ENCODE results near the gene HIF1A. TPM values are rescaled to one million over a fixed set of nuclear protein-coding genes. Genes with fewer than 3 reads are reported as not detected.

The HIF1A gene
- total and polyA plus RNA-seq, 10 donors: 34.6 to 312 (median 191) TPM

DNA sequence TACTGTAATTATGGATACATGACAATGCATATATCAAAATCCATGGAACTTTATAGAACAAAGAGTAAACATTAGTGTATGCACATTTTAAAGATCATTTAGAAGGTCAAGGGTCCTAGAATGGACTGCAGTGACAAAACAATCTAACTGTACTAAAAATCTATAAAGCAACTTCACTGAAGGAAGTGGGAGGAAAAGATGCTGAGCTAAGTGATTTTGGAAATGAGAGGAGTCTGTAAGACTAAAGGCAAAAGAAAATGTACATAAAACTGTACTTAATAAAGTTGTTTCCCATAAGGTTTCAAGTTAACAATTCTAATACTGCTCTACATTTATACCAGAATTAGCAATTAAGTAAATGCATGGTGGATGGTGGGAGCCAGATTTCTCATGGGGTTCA, 46.9 kb upstream of the HIF1A start:
- Histone ChIP-seq H3K9me3 (no peaks in the 10 kb centered on the region), H3K36me3 (no peaks in the 10 kb centered on the region), H3K27me3 (replicated peaks in 1 of 7) (no peaks in the 10 kb centered on the region), H3K27ac (no peak overlapping the region), H3K4me3 (no peak overlapping the region), H3K4me1 (peaks cover 0 to 37% (median 22%) of the 10 kb centered on the region in 6 donors)
- DNase-seq: no peak
- TF ChIP-seq POLR2A (IDR thresholded peaks at IDR 0.05): no peak
- TF ChIP-seq, protein P1, sequence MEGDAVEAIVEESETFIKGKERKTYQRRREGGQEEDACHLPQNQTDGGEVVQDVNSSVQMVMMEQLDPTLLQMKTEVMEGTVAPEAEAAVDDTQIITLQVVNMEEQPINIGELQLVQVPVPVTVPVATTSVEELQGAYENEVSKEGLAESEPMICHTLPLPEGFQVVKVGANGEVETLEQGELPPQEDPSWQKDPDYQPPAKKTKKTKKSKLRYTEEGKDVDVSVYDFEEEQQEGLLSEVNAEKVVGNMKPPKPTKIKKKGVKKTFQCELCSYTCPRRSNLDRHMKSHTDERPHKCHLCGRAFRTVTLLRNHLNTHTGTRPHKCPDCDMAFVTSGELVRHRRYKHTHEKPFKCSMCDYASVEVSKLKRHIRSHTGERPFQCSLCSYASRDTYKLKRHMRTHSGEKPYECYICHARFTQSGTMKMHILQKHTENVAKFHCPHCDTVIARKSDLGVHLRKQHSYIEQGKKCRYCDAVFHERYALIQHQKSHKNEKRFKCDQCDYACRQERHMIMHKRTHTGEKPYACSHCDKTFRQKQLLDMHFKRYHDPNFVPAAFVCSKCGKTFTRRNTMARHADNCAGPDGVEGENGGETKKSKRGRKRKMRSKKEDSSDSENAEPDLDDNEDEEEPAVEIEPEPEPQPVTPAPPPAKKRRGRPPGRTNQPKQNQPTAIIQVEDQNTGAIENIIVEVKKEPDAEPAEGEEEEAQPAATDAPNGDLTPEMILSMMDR (IDR thresholded peaks at IDR 0.05 in 8 of 11, conservative IDR thresholded peaks at IDR 0.05 in 3 of 11): no peak
- intact Hi-C loops (cut with DNase I; ENCODE audit: low total_unique reads): no loop called here

DNA sequence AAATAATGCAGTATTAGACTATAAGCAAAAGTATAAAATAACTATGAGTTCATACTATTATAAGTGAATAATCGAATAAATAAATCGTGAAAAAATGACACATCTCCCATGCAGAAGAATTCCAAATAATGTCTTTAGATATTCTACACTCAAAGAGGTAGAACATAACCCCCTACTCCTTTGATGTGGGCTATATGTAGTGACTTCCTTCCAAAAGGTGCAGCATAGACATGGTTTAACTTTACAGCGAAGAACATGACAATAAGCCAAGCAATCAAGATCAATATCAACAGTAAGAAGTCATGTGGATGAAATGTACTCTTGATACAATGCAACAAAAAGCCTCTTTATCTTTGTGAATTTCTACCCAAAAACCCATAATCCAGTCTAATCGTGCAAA, 46.0 kb upstream of the HIF1A start:
- WGBS, 5 donors: 90 to 93% (median 90%) methylated on average over 4 of the region's 4 CpGs
- Histone ChIP-seq H3K4me3 (no peak overlapping the region), H3K4me1 (peaks cover 6 to 37% (median 21%) of the 10 kb centered on the region in 6 donors), H3K27me3 (replicated peaks in 1 of 7) (no peaks in the 10 kb centered on the region), H3K9me3 (no peaks in the 10 kb centered on the region), H3K36me3 (no peaks in the 10 kb centered on the region), H3K27ac (no peak overlapping the region)
- intact Hi-C loops (cut with DNase I; ENCODE audit: low total_unique reads): no loop called here
- TF ChIP-seq, protein P1 (IDR thresholded peaks at IDR 0.05 in 8 of 11, conservative IDR thresholded peaks at IDR 0.05 in 3 of 11): no peak
- no peak for TF ChIP-seq POLR2AphosphoS5 (IDR thresholded peaks at IDR 0.05)
- TF ChIP-seq POLR2A (IDR thresholded peaks at IDR 0.05): no peak
- DNase-seq: no peak

DNA sequence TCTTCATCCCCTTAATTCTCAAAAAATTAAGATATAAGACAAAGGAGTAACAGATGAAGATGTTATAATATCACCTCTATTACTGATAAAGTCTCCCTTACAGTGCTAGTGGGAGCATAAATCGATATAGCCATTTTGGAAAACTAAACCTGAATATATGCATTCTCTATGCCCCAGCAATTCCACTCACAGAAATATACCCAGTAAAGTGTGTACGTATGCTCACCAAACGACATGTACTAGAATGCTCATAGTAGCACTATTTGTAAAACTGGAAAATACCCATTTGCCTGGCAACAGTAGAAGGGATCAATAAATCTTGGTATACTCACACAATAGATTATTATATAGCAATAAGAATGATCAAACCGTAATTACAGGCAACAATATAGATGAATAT, 44.0 kb upstream of the HIF1A start:
- Histone ChIP-seq H3K4me1 (peaks cover 6 to 38% (median 17%) of the 10 kb centered on the region in 6 donors), H3K27me3 (replicated peaks in 1 of 7) (no peaks in the 10 kb centered on the region), H3K4me3 (no peak overlapping the region), H3K27ac (no peak overlapping the region), H3K36me3 (no peaks in the 10 kb centered on the region), H3K9me3 (no peaks in the 10 kb centered on the region)
- intact Hi-C loops (cut with DNase I; ENCODE audit: low total_unique reads): no loop called here
- no peak for DNase-seq
- 89 to 96% (median 95%) methylated on average over 4 of the region's 4 CpGs for WGBS, 5 donors
- TF ChIP-seq POLR2AphosphoS5 (IDR thresholded peaks at IDR 0.05): no peak
- TF ChIP-seq POLR2A (IDR thresholded peaks at IDR 0.05): no peak
- TF ChIP-seq, protein P1 (IDR thresholded peaks at IDR 0.05 in 8 of 11, conservative IDR thresholded peaks at IDR 0.05 in 3 of 11): no peak

DNA sequence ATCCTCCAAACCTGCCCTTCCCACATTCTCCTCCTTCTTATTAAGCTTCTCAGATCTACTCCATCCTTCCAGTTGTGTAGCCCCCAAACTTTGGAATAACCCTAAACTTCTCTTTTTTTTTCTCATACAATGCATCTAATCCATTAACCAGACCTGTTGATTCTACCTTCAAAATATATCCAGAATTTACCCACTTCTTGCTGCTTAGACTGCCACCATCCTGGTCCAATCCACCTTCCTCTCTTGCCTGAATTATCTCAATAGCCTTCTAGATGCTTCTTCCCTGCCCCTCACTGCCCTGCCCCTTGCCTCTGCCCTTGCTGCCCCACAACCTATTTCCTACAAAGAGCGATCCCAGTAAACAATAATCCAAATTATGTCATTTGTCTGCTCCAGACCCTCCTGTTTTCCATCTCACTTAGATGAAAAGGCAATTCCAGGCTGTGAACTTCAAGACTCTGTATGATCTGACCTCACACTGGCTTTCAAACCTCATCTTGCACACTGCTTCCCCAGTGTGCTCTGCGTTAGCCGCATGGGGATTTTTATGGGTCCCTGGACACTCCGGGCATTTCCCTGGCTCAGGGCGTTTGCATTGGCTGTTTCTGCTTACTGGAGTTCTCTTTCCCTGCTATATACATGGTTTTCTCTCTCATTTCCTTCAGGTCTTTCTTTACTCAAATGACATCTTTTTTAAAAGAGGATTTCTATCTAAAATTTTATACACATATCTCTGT, 42.6 kb upstream of the HIF1A start:
- TF ChIP-seq POLR2A (IDR thresholded peaks at IDR 0.05): no peak
- TF ChIP-seq, protein P1 (IDR thresholded peaks at IDR 0.05 in 8 of 11, conservative IDR thresholded peaks at IDR 0.05 in 3 of 11): no peak
- no peak for TF ChIP-seq POLR2AphosphoS5 (IDR thresholded peaks at IDR 0.05)
- no peaks in the 10 kb centered on the region for H3K27me3 ChIP-seq (replicated peaks in 1 of 7)
- no peaks in the 10 kb centered on the region for H3K9me3 ChIP-seq
- intact Hi-C loops (cut with DNase I; ENCODE audit: low total_unique reads): no loop called here
- WGBS, 5 donors: 72 to 83% (median 74%) methylated on average over 5 of the region's 5 CpGs
- H3K4me3 ChIP-seq: no peak overlapping the region
- no peaks in the 10 kb centered on the region for H3K36me3 ChIP-seq
- H3K27ac ChIP-seq: peak overlapping the region in 3 of 8 donors; percentile 10 to 49 (median 37)
- no peak for DNase-seq
- H3K4me1 ChIP-seq: peaks cover 6 to 38% (median 17%) of the 10 kb centered on the region in 6 donors

Measured in spleen (tissue), 11 donors.